BLaER1 (cell line): ENCODE results near the gene MAP7D1.

Experiments
- H3K27ac ChIP-seq: shearing (Covaris generic); formaldehyde crosslinking; 2 replicates; pipeline ENCODE4 v1.8.1; 2022
- H3K27me3 ChIP-seq: shearing (Covaris generic); formaldehyde crosslinking; 2 replicates; pipeline ENCODE4 v1.8.1; 2022
- H3K36me3 ChIP-seq: shearing (Covaris generic); formaldehyde crosslinking; 2 replicates; pipeline ENCODE4 v1.8.1; 2022
- H3K4me1 ChIP-seq: shearing (Covaris generic); formaldehyde crosslinking; 2 replicates; pipeline ENCODE4 v1.8.1; 2022
- H3K4me2 ChIP-seq: shearing (Covaris generic); formaldehyde crosslinking; 2 replicates; pipeline ENCODE4 v1.8.1; 2022
- H3K4me3 ChIP-seq: shearing (Covaris generic); formaldehyde crosslinking; 2 replicates; pipeline ENCODE4 v1.8.1; 2022
- H3K9ac ChIP-seq: shearing (Covaris generic); formaldehyde crosslinking; 2 replicates; pipeline ENCODE4 v1.8.1; 2022
- H3K9me3 ChIP-seq: shearing (Covaris generic); formaldehyde crosslinking; 2 replicates; pipeline ENCODE4 v1.8.1; 2022
- H4K20me1 ChIP-seq: shearing (Covaris generic); formaldehyde crosslinking; 2 replicates; pipeline ENCODE4 v1.8.1; 2022
- Cebpa-rat ChIP-seq: shearing (Covaris generic); IDR thresholded peaks from 2 replicates; pipeline ENCODE4 v1.8.1; 2022

MAP7D1 gene

GRCh38 chr1:36159614-36160387, 3.8 kb downstream of the MAP7D1 start:
- H3K27ac ChIP-seq, result peak overlapping the region; percentile 97
- H3K4me2 ChIP-seq, result peak overlapping the region; percentile 98
- no peak overlapping the region for H3K4me3 ChIP-seq
- H3K9ac ChIP-seq, result peak overlapping the region; percentile 99
- H3K9me3 ChIP-seq, result no peaks in the 10 kb centered on the region
- H4K20me1 ChIP-seq, result peaks cover 79% of the 10 kb centered on the region
- peaks cover 65% of the 10 kb centered on the region for H3K4me1 ChIP-seq
- peaks cover 34% of the 10 kb centered on the region for H3K36me3 ChIP-seq
- no peak for TF ChIP-seq Cebpa-rat
- no peaks in the 10 kb centered on the region for H3K27me3 ChIP-seq

GRCh38 chr1:36160388-36160948, 4.5 kb downstream of the MAP7D1 start:
- H3K36me3 ChIP-seq, result peaks cover 36% of the 10 kb centered on the region
- TF ChIP-seq Cebpa-rat, result no peak
- H3K4me3 ChIP-seq, result peak overlapping the region; percentile 63
- H3K9ac ChIP-seq, result peak overlapping the region; percentile 99
- H4K20me1 ChIP-seq, result peaks cover 85% of the 10 kb centered on the region
- H3K9me3 ChIP-seq, result no peaks in the 10 kb centered on the region
- peak overlapping the region; percentile 98 for H3K4me2 ChIP-seq
- peaks cover 59% of the 10 kb centered on the region for H3K4me1 ChIP-seq
- H3K27ac ChIP-seq, result peak overlapping the region; percentile 97
- no peaks in the 10 kb centered on the region for H3K27me3 ChIP-seq

GRCh38 chr1:36160949-36161485, 5.1 kb downstream of the MAP7D1 start:
- Histone ChIP-seq H3K4me1 (peaks cover 59% of the 10 kb centered on the region), H3K27me3 (no peaks in the 10 kb centered on the region), H3K9me3 (no peaks in the 10 kb centered on the region), H4K20me1 (peaks cover 91% of the 10 kb centered on the region), H3K9ac (peak overlapping the region; percentile 99), H3K4me3 (peak overlapping the region; percentile 63), H3K4me2 (peak overlapping the region; percentile 98), H3K27ac (peak overlapping the region; percentile 97), H3K36me3 (peaks cover 41% of the 10 kb centered on the region)
- no peak for TF ChIP-seq Cebpa-rat

- H3K9me3 ChIP-seq, result no peaks in the 10 kb centered on the region
- H3K9ac ChIP-seq, result peak overlapping the region; percentile 99
- H3K4me3 ChIP-seq, result peak overlapping the region; percentile 63
- peaks cover 59% of the 10 kb centered on the region for H3K4me1 ChIP-seq
- peaks cover 100% of the 10 kb centered on the region for H4K20me1 ChIP-seq
- H3K27me3 ChIP-seq, result no peaks in the 10 kb centered on the region
- peak overlapping the region; percentile 97 for H3K27ac ChIP-seq
- TF ChIP-seq Cebpa-rat, result no peak
- H3K4me2 ChIP-seq, result peak overlapping the region; percentile 98
- peaks cover 48% of the 10 kb centered on the region for H3K36me3 ChIP-seq
Observed at GRCh38 chr1:36161641-36162531, 5.9 kb downstream of the MAP7D1 start.

GRCh38 chr1:36162680-36163239, 6.8 kb downstream of the MAP7D1 start:
- peaks cover 57% of the 10 kb centered on the region for H3K36me3 ChIP-seq
- peak overlapping the region; percentile 97 for H3K27ac ChIP-seq
- H3K27me3 ChIP-seq, result no peaks in the 10 kb centered on the region
- TF ChIP-seq Cebpa-rat, result no peak
- no peaks in the 10 kb centered on the region for H3K9me3 ChIP-seq
- peaks cover 100% of the 10 kb centered on the region for H4K20me1 ChIP-seq
- H3K9ac ChIP-seq, result peak overlapping the region; percentile 99; the same call in 1 of the 2 replicates
- H3K4me1 ChIP-seq, result peaks cover 55% of the 10 kb centered on the region
- no peak overlapping the region for H3K4me3 ChIP-seq
- peak overlapping the region; percentile 98 for H3K4me2 ChIP-seq

GRCh38 chr1:36163426-36163825, 7.5 kb downstream of the MAP7D1 start:
- peaks cover 100% of the 10 kb centered on the region for H4K20me1 ChIP-seq
- no peak overlapping the region for H3K4me2 ChIP-seq
- peaks cover 48% of the 10 kb centered on the region for H3K4me1 ChIP-seq
- H3K36me3 ChIP-seq, result peaks cover 64% of the 10 kb centered on the region
- H3K27me3 ChIP-seq, result no peaks in the 10 kb centered on the region
- H3K4me3 ChIP-seq, result no peak overlapping the region
- H3K9ac ChIP-seq, result no peak overlapping the region
- no peaks in the 10 kb centered on the region for H3K9me3 ChIP-seq
- H3K27ac ChIP-seq, result no peak overlapping the region
- no peak for TF ChIP-seq Cebpa-rat

GRCh38 chr1:36164361-36164760, 8.4 kb downstream of the MAP7D1 start:
- H3K27me3 ChIP-seq, result no peaks in the 10 kb centered on the region
- TF ChIP-seq Cebpa-rat, result no peak
- no peak overlapping the region for H3K9ac ChIP-seq
- H3K9me3 ChIP-seq, result no peaks in the 10 kb centered on the region
- no peak overlapping the region for H3K27ac ChIP-seq
- H4K20me1 ChIP-seq, result peaks cover 100% of the 10 kb centered on the region
- H3K36me3 ChIP-seq, result peaks cover 66% of the 10 kb centered on the region
- peaks cover 38% of the 10 kb centered on the region for H3K4me1 ChIP-seq
- H3K4me2 ChIP-seq, result no peak overlapping the region
- no peak overlapping the region for H3K4me3 ChIP-seq

DNA sequence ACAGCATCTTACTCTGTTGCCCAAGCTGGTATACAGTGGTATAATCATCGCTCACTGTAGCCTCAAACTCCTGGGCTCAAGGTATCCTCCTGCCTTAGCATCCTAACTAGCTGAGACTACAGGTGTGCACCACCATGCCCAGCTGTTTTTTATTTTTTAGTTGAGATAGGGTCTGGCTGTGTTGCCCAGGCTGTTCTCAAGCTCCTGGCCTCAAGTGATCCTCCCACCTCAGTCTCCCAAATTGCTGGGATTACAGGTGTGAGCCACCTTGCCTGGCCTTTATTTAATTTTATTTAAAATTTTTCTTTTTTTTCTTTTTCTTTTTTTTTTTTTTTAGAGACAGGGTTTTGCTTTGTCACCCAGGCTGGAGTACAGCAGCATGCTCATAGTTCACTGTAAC, 9.2 kb downstream of the MAP7D1 start:
- Histone ChIP-seq H3K9ac (no peak overlapping the region), H3K36me3 (peaks cover 68% of the 10 kb centered on the region), H3K4me1 (peaks cover 31% of the 10 kb centered on the region), H3K27ac (no peak overlapping the region), H3K27me3 (no peaks in the 10 kb centered on the region), H4K20me1 (peaks cover 100% of the 10 kb centered on the region), H3K9me3 (no peaks in the 10 kb centered on the region), H3K4me2 (no peak overlapping the region), H3K4me3 (no peak overlapping the region)
- TF ChIP-seq Cebpa-rat, result no peak

DNA sequence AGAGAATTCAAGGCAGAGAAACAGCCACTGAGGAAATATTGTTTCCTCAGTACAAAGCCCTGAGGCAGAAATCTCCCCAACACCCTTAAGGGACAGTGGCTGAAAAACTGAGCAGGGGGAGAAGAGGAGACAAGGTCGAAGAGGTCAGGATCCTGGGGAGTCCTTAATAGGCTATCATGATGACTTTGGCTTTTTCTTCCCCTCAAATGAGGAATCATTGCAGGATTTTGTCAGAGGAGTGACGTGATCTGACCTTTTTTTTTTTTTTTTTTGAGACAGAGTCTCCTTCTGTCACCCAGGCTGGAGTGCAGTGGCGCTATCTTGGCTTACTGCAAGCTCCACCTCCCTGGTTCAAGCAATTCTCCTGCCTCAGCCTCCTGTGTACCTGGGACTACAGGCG, 10.2 kb downstream of the MAP7D1 start:
- Histone ChIP-seq H3K9ac (no peak overlapping the region), H3K36me3 (peaks cover 78% of the 10 kb centered on the region), H3K4me1 (peaks cover 21% of the 10 kb centered on the region), H3K4me3 (no peak overlapping the region), H3K27me3 (no peaks in the 10 kb centered on the region), H4K20me1 (peaks cover 100% of the 10 kb centered on the region), H3K27ac (no peak overlapping the region), H3K4me2 (no peak overlapping the region), H3K9me3 (no peaks in the 10 kb centered on the region)
- TF ChIP-seq Cebpa-rat, result no peak
